NCI-H446 treated with DMSO at 0.1 percent for 48 hours (cell line): Measurements from ENCODE around the gene MIA.
"Not testable (repeated sequence)": the region's sequence is repeated elsewhere in the genome, so short reads cannot be mapped to it uniquely, and the experiment has no call there.

ENCODE experiments used
- DNase-seq: peaks from one replicate; lab custom pipeline; 2025; lab: John Stamatoyannopoulos, UW

MIA gene

DNA sequence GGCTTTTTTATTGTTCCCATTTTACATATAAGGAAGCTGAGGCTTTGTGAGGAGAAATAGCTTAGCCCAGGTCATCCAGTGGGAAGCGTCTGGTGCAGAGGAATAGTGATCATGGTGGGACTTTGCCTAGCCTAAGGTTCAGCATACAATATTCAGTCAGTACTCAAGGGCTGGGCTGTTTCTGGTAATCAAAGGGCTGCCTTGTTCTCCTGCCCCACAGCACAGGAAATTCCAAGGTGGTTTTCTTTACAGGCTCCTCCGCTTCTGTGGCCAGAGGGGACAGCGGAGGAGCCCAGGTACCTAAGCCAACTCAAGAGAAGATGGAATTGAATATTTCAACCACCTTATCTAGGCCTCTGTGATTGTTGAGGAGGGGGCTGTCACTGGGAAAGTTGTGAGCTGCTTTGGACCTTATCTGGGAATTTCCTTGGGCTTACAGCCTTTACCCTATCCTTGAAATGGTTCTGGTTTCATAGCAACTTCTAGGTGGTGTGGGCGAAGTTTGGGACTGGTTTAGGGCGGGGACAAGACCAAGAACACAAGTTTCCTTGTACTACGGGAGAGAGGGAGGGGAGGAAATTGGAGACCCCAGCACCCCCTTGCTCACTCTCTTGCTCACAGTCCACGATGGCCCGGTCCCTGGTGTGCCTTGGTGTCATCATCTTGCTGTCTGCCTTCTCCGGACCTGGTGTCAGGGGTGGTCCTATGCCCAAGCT, at the start of gene MIA:
TSS of gene MIA (plus strand) at position 606 of the 716 bp plus-strand sequence. CDS start at position 628, 22 bp downstream.
- no peak for DNase-seq

DNA sequence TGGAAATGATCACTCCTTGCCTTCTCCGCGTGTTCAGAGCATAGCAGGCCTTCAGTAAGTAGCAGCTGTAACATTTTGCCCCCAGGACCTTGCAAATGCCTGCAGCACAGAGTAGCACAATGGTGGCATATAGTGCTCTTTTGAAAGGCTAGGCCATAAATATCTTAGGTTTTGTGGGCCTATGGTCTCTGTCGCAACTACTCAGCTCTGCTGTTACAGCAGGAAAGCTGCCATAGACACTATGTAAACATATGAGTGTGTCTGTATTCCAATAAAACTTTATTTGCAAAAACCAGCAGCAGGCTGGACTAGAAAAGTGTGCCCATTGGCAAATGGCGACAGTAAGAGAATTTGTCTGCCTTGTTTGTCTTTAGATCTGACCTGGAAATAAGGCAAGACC, 49.0 kb upstream of the MIA start:
- DNase-seq: no peak

DNA sequence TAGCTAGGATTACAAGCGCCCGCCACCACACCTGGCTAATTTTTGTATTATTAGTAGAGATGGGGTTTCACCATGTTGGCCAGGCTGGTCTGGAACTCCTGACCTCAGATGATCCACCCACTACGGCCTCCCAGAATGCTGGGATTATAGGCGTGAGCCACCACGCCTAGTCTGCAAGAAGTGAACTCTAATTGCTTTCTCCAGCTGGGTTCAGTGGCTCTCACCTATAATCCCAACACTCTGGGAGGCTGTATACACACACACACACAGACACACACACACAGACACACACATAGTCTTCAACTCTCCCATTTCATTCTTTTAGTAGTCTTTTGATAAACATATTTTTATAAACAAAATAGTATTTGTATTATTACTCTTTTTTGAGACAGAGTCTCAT, 45.3 kb upstream of the MIA start:
- not testable (repeated sequence) for DNase-seq

DNA sequence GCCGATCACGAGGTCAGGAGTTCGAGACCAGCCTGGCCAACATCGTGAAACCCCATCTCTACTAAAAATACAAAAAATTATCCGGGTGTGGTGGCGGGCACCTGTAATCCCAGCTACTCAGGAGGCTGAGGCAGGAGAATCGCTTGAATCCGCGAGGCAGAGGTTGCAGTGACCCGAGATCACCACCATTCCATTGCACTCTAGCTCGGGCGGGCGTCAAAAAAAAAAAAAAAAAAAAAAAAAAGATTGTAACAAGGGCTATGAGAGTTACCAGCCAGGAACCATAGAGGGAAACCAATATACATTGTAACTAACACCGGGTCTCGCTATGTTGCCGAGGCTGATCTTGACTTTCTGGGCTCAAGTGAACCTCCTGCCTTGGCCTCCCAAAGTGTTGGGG, 43.0 kb upstream of the MIA start:
- DNase-seq: not testable (repeated sequence)

DNA sequence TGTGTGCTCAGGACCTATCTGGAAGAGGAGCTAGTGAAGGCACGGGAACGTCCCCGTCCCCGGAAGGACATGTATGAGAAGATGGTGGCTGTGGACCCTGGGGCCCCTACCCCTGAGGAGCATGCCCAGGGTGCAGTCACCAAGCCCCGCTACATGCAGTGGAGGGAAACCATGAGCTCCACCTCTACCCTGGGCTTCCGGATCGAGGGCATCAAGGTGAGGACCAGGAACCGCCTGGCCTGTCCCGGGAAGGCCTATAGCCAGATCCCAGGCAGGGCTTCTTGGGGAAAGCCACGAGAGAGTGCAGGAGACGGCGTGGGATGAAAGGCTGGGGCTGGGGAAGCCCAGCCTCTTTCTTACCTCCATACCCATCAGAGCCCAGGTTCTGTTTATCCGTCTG, 42.2 kb upstream of the MIA start:
- DNase-seq: no peak

DNA sequence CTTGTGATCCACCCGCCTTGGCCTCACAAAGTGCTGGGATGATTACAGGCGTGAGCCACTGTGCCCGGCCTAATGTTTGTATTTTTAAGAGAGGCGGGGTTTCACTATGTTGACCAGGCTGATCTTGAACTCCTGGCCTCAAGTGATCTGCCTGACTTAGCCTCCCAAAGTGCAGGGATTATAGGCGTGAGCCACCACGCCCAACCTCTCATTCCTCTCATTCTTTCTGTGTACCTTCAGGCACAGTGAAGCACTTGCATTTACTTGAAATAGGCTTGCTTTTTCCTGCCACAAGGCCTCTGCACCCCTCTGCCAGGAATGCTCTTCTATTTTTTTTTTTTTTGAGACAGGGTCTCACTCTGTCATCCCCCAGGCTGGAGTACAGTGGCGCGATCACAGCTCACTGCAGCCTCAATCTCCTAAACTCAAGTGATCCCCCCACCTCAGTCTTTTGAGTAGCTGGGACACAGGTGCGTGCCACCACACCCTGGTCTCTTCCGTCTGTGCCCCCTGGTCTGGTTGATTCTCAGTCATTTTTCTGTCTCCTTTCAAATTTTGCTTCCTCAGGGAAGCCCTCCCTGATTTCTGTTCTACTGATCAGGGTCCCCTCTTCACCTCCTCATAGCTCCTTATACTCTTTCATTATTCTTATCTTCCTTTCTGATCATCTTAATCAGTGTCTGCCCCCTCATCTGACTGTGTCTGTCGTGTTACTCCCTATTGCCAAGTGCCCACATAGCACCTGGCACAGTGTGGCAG, 40.1 kb upstream of the MIA start:
- DNase-seq: no peak

DNA sequence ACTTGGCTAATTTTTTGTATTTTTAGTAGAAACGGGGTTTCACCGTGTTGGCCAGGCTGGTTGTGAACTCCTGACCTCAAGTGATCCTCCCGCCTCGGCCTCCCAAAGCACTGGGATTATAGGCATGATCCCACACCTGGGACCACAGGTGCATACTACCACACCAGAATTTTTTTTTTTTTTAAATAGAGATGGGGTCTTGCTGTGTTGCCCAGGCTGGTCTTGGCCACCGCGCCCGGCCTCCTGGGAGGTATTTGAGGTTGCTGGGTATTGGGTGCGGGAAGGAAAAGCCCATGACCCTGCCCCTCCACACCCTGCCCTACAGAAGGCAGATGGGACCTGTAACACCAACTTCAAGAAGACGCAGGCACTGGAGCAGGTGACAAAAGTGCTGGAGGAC, 38.7 kb upstream of the MIA start:
- DNase-seq: no peak

DNA sequence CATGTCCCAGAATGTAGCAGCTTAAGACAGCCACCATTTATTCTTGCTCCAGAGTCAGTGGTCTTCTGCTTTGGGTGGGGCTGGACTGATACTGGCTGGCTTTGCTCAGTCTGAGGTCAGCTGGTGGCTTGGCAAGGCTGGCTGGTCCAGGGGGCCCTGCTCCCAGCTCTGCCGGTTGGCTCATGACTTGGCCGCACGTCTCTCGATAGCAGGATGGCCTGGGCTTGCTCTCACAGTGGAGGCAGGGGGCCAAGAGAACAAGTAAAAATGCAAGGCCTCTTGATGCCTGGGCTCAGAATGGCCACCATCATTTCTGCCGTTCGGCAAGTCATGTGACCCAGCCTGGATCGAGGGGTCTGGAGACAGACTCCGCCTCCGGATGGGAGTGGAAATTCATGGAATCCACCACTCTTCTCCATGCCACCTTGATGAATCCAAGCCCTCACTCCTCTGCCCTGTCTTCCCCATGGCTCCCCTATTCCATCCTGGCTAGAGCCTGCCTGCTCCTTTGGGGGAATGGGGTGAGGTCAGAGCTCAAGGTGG, 38.1 kb upstream of the MIA start:
- DNase-seq: no peak

DNA sequence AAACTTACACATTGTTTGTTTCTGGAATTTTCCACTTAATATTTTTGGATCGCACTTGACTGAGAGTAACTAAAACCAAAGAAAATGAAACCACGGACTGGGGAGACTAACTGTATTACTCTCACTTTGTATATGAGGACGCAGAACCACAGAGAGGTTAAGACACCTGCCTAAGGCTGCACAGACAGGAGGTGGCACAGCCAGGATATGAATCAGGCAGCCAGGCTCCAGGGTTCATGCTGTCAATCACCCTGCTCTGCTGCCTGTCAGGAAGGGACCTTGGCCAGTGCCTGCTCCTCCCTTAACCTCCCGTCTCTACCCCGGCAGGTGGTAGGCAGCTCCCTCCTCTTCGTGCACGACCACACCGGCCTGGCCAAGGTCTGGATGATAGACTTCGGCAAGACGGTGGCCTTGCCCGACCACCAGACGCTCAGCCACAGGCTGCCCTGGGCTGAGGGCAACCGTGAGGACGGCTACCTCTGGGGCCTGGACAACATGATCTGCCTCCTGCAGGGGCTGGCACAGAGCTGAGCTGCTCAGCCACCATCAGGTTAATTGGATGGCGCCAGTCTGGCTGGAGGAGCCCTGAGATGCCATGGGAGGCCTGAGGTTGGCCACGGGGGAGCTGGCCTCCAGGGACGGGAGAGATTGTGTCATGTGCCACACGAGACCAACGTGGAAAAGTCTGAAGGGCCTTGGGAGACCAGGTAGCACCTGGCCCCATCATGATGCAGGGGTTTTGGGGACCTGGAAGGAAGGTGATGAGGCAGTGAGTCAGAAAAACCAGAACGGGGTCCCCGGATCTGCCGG, 36.1 kb upstream of the MIA start:
- DNase-seq: no peak

DNA sequence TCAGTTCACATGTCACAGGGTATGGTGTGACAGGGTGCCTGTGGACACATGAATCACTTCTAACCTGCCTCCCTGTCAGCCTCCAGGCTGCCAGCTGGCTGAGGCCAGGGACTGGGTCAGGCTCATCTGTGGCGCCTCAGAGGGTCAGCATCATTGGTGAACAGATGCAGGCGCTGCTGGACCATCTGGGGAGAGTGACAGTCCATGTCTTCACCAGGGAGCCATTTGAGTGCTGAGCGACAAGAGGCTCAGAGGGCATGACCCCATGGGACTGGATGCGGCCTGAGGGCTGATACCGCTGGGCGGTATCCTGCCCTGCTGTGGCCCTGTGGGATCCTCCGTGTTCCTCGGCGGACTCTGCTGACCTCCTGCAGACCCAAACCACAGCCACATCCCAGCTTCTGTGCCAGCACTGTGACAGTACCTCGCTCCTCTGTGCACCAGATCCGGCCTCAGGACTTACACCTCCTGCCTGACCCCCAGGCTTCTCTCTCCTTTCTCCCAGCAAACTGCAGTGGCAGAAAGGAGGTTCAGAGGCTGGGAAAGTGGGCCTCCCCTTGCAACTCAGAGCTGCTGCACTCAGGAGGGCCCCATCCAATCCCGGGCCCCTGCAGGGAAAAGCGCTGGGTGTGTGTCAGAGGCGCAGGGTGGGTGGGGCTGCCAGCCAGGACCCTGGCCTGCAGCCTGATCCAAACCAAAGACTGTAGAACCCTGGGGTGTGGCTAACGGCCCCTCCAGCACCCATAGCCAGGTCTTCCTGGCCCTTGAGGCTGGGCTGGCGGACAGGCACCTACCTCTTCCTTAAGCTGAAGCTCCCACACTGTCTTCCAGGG, 35.2 kb upstream of the MIA start:
- DNase-seq: no peak

DNA sequence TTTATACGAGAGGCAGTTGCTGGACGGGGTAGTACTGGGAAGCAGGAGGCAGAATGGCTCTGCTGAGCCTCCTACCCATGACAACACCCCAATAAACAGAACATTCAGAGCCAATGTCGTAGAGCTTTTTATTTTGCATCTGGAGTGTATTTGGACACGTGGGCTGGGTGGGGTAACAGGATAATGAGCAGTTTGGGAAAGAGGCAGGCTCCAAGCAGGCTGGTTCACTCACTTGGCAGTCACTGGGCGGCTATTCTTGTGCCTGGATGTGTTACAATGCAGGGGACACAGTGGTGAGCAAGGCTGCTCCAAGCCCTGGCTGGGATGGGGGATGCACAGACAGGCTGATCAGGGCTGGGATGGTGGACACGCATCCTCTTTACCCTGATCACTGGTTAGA, 34.6 kb upstream of the MIA start:
- no peak for DNase-seq

DNA sequence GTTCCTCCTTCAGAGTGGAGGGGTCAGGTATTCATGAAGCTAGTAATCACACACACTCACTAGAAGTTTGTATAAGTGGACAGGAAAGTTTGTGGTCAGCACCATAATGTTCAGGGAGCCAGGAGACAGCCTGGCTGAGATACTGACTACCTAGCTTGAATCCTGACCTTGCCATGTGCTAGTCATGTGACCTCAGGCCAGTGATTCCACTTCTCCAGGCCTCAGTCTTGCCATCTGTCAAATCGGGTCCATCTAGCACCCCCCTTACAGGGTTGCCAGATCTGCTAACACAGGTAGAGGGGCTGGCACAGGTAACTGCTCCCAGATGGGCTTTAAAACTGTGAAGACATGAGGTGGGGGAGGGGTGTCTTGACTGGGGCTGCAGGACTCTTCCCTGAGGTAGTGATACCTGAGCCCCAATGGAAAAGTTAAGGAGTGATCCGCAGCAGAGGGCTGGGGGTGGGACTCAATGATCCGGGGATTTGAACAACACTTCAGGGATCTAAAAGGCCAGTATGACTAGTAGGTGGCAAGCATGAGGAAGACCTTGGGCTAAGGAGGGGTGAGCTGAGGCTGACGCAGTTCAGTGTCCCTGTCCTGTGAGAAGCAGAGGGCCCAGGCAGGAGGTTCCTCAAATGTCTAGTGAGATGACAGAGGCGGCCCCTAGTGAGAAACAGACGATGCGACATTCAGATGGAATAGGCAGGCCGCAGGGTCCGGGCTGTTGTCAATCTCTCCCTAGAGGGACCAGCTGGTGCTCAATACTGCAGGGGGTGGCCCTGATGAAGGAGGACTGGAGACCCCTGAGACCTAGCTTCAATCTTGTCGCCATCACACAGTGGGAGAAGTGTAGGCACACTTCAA, 33.6 kb upstream of the MIA start:
- no peak for DNase-seq

DNA sequence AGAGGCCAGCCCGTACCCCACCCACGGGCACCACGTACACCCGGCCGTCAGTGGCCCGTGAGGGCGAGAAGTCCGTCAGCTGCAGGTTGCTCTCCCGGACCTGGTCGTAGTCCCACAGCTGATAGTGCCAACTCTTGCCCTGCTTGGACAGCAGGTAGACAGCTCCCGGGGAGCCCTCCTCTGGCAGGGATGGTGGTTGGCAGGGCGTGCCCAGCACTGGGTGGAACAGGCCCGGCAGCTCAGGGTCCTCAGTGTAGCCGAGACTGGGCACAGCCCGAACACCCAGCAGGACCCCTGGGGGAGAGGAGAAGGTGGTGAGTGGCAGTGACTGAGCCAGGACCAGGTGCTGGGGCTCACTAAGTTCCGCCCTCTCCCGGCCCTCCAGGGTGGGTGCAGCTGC, 32.8 kb upstream of the MIA start:
- DNase-seq: no peak

DNA sequence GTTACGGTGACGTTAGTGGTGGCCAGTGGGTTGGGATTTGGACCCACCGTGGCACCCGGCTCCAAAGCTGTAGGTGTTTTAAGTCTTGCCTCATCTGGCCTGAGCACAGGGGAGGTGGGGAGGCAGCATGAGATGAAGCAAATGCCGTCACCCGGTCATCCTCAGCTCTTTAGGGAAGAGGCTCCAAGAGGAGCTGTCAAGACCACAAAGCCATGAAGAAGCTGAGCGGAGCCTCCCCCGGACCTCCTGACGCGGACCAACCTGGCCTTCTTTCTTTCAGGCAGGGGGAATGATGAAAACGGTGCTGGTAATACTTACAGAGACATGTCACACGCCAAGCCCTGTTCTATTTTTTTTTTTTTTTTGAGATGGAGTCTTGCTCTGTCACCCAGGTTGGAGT, 32.4 kb upstream of the MIA start:
- no peak for DNase-seq

DNA sequence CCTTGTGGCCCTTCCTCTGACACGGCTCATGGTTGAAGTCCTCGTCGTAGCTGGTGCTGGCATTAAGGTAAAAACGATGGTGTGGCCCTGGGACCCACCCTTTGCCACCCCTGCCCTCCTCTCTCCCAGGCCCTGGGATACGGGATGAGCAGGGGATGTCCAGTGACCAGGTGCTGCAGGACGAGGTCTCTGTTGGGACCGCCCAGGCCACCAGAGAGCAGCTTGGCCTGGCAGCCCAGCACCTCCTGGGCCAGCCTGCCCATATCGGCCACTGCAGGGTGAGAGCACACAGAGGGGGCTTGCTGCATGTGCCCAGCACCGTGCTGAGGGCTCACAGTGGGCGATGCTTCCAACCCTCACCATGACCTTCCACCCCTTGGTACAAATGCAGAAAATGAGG, 31.4 kb upstream of the MIA start:
- DNase-seq: no peak

DNA sequence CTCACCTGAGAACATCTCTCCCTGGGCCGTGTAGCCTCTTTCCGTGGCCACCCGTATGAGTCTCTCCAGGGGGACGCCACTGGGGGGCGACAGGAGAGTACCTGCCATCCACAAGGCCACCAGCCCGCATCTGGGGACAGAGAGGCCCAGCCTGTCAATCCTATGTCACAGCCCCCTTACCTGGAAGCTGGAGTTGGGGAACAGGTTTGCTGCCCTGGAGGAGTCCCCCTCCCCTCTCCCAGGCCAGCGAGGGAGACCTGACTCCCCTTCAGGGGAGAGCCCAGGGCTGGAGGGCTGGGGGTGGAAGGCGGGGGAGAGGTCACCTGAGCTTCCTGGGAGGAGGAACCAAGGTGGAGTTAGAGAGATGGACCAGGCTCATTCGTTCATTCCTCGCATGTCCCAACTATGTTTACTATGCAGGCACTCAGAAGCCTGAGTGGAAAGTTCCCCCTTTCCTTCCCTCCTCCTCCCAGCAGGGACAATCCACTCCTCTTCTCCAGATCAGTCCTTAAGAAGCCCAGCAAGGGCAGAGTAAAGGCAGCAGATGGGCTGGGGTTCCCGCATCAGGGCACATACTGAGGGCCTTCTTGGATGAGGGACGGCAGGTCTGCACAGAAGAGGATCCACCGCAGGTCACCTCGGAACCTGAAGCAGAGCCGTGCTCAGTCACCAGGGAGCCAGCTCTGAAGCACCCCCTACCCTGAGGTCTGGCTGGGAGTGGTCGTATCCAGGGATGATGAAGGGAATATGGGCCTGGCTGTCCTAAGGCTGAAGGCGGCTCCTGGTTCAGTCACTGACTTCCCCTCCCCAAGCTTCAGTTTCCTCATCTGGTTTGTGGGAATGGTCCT, 30.5 kb upstream of the MIA start:
- no peak for DNase-seq

DNA sequence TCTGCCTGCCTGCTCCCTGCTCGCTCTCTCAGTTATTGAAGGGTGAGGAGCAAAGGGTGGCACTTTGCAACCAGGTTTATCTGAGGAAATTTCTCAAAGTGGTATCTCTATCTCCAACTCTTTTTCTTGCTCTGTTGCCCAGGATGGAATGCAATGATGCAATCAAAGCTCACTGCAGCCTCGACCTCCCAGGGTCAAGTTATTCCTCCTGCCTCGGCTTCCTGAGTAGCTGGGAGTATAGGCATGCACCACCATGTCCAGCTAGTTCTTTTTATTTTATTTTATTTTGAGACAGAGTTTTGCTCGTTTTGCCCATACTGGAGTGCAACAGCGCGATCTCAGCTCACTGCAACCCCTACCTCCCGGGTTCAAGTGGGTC, 29.9 kb upstream of the MIA start:
- DNase-seq: no peak

DNA sequence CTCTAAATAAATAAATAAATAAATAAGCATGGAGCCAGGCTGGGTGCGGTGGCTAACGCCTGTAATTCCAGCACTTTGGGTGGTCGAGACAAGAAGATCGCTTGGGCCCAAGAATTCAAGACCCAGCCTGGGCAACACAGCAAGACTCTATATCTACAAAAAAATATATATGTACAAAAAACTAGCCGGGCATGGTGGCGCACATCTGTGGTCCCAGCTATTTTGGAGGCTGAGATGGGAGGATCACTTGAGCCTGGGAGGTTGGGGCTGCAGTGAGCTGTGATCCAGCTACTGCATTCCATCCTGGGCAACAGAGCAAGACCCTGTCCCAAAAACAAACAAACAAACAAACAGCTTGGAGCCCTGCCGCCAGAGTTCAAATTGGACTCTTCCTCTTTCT, 27.8 kb upstream of the MIA start:
- no peak for DNase-seq

DNA sequence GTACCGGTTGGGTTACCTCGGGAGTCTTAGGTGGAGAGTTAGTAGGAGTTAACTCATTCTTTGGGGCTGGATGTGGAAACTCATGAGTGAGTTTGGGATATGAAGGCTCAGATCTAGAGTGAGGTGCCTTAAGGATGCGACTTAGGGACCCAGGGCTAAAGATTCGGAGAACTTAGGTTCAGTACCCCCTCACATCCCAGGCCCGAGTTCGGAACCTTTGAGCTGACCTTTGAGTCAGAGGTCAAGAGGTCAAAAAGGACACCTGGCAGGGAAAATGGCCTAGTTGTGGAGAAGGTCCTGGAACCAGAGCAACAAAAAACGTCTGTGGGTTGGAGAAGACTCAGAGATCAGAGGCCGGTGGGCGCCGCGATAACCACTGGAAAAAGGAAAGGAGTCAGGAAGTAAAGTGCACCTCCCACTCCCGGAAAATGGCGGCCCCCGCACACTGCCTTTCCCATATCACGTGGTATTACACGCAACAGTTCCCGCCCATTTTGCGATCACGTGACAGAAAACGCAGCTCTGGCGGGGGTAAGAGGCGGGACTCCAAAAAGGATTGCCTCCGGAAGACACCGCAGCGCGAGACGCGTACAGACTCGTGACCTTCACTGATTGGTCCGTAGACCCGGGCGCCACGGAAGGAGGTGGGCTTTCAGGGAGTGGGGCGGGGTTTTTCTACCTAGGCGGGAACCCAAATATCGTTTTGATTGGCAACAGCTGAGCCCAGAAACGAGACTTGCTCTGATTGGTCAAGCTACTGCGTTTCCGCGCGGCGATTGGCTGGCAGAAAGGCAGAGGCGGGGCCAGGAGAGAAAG, 25.1 kb upstream of the MIA start, which contains the start of gene ACTMAP:
TSS of gene ACTMAP (minus strand) at position 420 of the 816 bp plus-strand sequence. CDS start 674 bp downstream, outside the sequence.
- DNase-seq: peak; percentile 100
